SK-N-SH treated with all-trans-retinoic acid at 6 μM for 48 hours (cell line): Measurements from ENCODE around the gene POMGNT1.
"Not testable (repeated sequence)": the region's sequence is repeated elsewhere in the genome, so short reads cannot be mapped to it uniquely, and the experiment has no call there.

Source experiments
- ARNTL ChIP-seq: fragments of 450-650 bp; formaldehyde crosslinking; IDR thresholded peaks from 2 replicates; pipeline ENCODE4 v1.5.0; 2020; ENCODE audit warnings: low read depth, mild to moderate bottlenecking, moderate library complexity, borderline replicate concordance
- TCF4 ChIP-seq: fragments of 250-450 bp; sonication (Bioruptor Pico); IDR thresholded peaks from 2 replicates; pipeline ENCODE4 v1.8.0; 2021; ENCODE audit warnings: mild to moderate bottlenecking, moderate library complexity, borderline replicate concordance
- TOX ChIP-seq: fragments of 250-450 bp; sonication (Bioruptor Pico); IDR thresholded peaks from 2 replicates; pipeline ENCODE4 v1.8.0; 2021; ENCODE audit warnings: mild to moderate bottlenecking, moderate library complexity, borderline replicate concordance
- ZC3H10 ChIP-seq: fragments of 250-450 bp; sonication (Bioruptor Pico); IDR thresholded peaks from 2 replicates; pipeline ENCODE4 v1.5.1; 2021; ENCODE audit warnings: mild to moderate bottlenecking, moderate library complexity
- ZNF8 ChIP-seq: fragments of 450-650 bp; formaldehyde crosslinking; IDR thresholded peaks from 2 replicates; pipeline ENCODE4 v1.5.0; 2020; ENCODE audit warnings: mild to moderate bottlenecking, moderate library complexity
- TF ChIP-seq, protein P1 (sequence below): fragments of 250-450 bp; sonication (Bioruptor Pico); IDR thresholded peaks from 2 replicates; pipeline ENCODE4 v1.8.0; 2020; ENCODE audit warnings: mild to moderate bottlenecking, moderate library complexity, borderline replicate concordance
- TF ChIP-seq, protein P2 (sequence below): fragments of 250-450 bp; sonication (Bioruptor Pico); IDR thresholded peaks from 2 replicates; pipeline ENCODE4 v1.5.1; 2021; ENCODE audit warnings: mild to moderate bottlenecking, moderate library complexity
- TF ChIP-seq, protein P3 (sequence below): fragments of 250-450 bp; sonication (Bioruptor Pico); IDR thresholded peaks from 2 replicates; pipeline ENCODE4 v1.8.0; 2021; ENCODE audit warnings: low read depth, mild to moderate bottlenecking, moderate library complexity, borderline replicate concordance
- TF ChIP-seq, protein P4 (sequence below): fragments of 250-450 bp; sonication (Bioruptor Pico); IDR thresholded peaks from 2 replicates; pipeline ENCODE4 v1.5.1; 2020; ENCODE audit warnings: low read depth, mild to moderate bottlenecking, moderate library complexity
- TF ChIP-seq, protein P5 (sequence below): fragments of 250-450 bp; sonication (Bioruptor Pico); IDR thresholded peaks from 2 replicates; pipeline ENCODE4 v1.5.0; 2020; ENCODE audit warnings: mild to moderate bottlenecking, moderate library complexity

DNA sequence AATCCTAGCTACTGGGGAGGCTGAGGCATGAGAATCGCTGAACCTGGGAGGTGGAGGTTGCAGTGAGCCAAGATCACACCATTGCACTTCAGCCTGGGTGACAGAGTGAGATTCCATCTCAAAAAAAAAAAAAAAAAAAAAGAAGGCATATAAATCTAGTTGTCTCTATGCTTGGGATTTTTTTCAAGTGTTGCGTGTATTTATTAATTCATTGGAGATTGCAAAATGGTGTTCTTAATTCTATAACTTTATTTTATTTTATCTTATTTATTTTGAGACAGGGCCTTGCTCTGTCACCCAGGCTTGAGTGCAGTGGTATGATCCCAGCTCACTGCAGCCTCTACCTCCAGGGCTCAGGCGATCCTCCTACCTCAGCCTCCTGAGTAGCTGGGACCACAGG is 33.0 kb upstream of the POMGNT1 start:
- TF ChIP-seq TCF4; ZC3H10 (CRISPR knock-in tag); TOX; ARNTL (CRISPR knock-in tag); ZNF8 (CRISPR knock-in tag): not testable (repeated sequence)
- TF ChIP-seq, protein P1, sequence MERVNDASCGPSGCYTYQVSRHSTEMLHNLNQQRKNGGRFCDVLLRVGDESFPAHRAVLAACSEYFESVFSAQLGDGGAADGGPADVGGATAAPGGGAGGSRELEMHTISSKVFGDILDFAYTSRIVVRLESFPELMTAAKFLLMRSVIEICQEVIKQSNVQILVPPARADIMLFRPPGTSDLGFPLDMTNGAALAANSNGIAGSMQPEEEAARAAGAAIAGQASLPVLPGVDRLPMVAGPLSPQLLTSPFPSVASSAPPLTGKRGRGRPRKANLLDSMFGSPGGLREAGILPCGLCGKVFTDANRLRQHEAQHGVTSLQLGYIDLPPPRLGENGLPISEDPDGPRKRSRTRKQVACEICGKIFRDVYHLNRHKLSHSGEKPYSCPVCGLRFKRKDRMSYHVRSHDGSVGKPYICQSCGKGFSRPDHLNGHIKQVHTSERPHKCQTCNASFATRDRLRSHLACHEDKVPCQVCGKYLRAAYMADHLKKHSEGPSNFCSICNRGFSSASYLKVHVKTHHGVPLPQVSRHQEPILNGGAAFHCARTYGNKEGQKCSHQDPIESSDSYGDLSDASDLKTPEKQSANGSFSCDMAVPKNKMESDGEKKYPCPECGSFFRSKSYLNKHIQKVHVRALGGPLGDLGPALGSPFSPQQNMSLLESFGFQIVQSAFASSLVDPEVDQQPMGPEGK (CRISPR knock-in tag) = not testable (repeated sequence)
- TF ChIP-seq, protein P2, sequence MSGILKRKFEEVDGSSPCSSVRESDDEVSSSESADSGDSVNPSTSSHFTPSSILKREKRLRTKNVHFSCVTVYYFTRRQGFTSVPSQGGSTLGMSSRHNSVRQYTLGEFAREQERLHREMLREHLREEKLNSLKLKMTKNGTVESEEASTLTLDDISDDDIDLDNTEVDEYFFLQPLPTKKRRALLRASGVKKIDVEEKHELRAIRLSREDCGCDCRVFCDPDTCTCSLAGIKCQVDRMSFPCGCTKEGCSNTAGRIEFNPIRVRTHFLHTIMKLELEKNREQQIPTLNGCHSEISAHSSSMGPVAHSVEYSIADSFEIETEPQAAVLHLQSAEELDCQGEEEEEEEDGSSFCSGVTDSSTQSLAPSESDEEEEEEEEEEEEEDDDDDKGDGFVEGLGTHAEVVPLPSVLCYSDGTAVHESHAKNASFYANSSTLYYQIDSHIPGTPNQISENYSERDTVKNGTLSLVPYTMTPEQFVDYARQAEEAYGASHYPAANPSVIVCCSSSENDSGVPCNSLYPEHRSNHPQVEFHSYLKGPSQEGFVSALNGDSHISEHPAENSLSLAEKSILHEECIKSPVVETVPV (CRISPR knock-in tag) = not testable (repeated sequence)
- TF ChIP-seq, protein P3, sequence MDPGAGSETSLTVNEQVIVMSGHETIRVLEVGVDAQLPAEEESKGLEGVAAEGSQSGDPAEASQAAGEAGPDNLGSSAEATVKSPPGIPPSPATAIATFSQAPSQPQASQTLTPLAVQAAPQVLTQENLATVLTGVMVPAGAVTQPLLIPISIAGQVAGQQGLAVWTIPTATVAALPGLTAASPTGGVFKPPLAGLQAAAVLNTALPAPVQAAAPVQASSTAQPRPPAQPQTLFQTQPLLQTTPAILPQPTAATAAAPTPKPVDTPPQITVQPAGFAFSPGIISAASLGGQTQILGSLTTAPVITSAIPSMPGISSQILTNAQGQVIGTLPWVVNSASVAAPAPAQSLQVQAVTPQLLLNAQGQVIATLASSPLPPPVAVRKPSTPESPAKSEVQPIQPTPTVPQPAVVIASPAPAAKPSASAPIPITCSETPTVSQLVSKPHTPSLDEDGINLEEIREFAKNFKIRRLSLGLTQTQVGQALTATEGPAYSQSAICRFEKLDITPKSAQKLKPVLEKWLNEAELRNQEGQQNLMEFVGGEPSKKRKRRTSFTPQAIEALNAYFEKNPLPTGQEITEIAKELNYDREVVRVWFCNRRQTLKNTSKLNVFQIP = not testable (repeated sequence)
- TF ChIP-seq, protein P4, sequence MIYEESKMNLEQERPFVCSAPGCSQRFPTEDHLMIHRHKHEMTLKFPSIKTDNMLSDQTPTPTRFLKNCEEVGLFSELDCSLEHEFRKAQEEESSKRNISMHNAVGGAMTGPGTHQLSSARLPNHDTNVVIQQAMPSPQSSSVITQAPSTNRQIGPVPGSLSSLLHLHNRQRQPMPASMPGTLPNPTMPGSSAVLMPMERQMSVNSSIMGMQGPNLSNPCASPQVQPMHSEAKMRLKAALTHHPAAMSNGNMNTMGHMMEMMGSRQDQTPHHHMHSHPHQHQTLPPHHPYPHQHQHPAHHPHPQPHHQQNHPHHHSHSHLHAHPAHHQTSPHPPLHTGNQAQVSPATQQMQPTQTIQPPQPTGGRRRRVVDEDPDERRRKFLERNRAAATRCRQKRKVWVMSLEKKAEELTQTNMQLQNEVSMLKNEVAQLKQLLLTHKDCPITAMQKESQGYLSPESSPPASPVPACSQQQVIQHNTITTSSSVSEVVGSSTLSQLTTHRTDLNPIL (CRISPR knock-in tag) = not testable (repeated sequence)
- TF ChIP-seq, protein P5, sequence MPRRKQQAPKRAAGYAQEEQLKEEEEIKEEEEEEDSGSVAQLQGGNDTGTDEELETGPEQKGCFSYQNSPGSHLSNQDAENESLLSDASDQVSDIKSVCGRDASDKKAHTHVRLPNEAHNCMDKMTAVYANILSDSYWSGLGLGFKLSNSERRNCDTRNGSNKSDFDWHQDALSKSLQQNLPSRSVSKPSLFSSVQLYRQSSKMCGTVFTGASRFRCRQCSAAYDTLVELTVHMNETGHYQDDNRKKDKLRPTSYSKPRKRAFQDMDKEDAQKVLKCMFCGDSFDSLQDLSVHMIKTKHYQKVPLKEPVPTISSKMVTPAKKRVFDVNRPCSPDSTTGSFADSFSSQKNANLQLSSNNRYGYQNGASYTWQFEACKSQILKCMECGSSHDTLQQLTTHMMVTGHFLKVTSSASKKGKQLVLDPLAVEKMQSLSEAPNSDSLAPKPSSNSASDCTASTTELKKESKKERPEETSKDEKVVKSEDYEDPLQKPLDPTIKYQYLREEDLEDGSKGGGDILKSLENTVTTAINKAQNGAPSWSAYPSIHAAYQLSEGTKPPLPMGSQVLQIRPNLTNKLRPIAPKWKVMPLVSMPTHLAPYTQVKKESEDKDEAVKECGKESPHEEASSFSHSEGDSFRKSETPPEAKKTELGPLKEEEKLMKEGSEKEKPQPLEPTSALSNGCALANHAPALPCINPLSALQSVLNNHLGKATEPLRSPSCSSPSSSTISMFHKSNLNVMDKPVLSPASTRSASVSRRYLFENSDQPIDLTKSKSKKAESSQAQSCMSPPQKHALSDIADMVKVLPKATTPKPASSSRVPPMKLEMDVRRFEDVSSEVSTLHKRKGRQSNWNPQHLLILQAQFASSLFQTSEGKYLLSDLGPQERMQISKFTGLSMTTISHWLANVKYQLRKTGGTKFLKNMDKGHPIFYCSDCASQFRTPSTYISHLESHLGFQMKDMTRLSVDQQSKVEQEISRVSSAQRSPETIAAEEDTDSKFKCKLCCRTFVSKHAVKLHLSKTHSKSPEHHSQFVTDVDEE = not testable (repeated sequence)
